ENCODE measurements around the gene PXMP4.
"Not testable (repeated sequence)": the region's sequence is repeated elsewhere in the genome, so short reads cannot be mapped to it uniquely, and the experiment has no call there.

The PXMP4 gene

GRCh38 chr20:33702861-33703260, 17.2 kb downstream of the PXMP4 start:
- DNase-seq (ENCODE audit: low spot score) = no peak

- DNase-seq (ENCODE audit: low spot score) = no peak
Measured at GRCh38 chr20:33701629-33702450, 18.3 kb downstream of the PXMP4 start.

- DNase-seq (ENCODE audit: low spot score) = not testable (repeated sequence)
Measured at GRCh38 chr20:33700696-33701441, 19.2 kb downstream of the PXMP4 start.

- DNase-seq (ENCODE audit: low spot score) = not testable (repeated sequence)
Measured at GRCh38 chr20:33698966-33699365, 21.1 kb downstream of the PXMP4 start.

- no peak for DNase-seq (ENCODE audit: low spot score)
Measured at GRCh38 chr20:33697129-33697528, 23.0 kb downstream of the PXMP4 start.

GRCh38 chr20:33696448-33696847, 23.7 kb downstream of the PXMP4 start:
- DNase-seq (ENCODE audit: low spot score) = no peak

GRCh38 chr20:33694639-33695012, 25.5 kb downstream of the PXMP4 start:
- no peak for DNase-seq (ENCODE audit: low spot score)

- no peak for DNase-seq (ENCODE audit: low spot score)
Measured at GRCh38 chr20:33693741-33694638, 26.1 kb downstream of the PXMP4 start.

GRCh38 chr20:33693289-33693688, 26.8 kb downstream of the PXMP4 start:
- DNase-seq (ENCODE audit: low spot score) = no peak

GRCh38 chr20:33689973-33690372, 30.1 kb downstream of the PXMP4 start:
- DNase-seq (ENCODE audit: low spot score) = peak; percentile 70

GRCh38 chr20:33689493-33689892, 30.6 kb downstream of the PXMP4 start:
- DNase-seq (ENCODE audit: low spot score) = peak; percentile 17

- peak; percentile 77 for DNase-seq (ENCODE audit: low spot score)
Measured at GRCh38 chr20:33688938-33689424, 31.1 kb downstream of the PXMP4 start.

- DNase-seq (ENCODE audit: low spot score) = no peak
Measured at GRCh38 chr20:33687993-33688937, 31.8 kb downstream of the PXMP4 start.

GRCh38 chr20:33687370-33687915, 32.7 kb downstream of the PXMP4 start:
- no peak for DNase-seq (ENCODE audit: low spot score)

- DNase-seq (ENCODE audit: low spot score) = no peak
Measured at GRCh38 chr20:33686984-33687366, 33.1 kb downstream of the PXMP4 start.

- peak; percentile 90 for DNase-seq (ENCODE audit: low spot score)
Measured at GRCh38 chr20:33686100-33686983, 33.8 kb downstream of the PXMP4 start, which contains the start of gene E2F1. Gene E2F1 (minus strand): TSS chr20:33686385. CDS start chr20:33686264, 121 bp downstream.

GRCh38 chr20:33685328-33686099, 34.6 kb downstream of the PXMP4 start:
- peak; percentile 65 for DNase-seq (ENCODE audit: low spot score)

- DNase-seq (ENCODE audit: low spot score) = no peak
Measured at GRCh38 chr20:33684533-33685327, 35.4 kb downstream of the PXMP4 start.

Measured in hematopoietic multipotent progenitor cell treated with erythropoietin and hydrocortisone succinate and interleukin-3 and kit ligand, for 15 days (in vitro differentiated cells).